ENCODE results near the gene TRPM2. TPM values are rescaled to one million over a fixed set of nuclear protein-coding genes. Genes with fewer than 3 reads are reported as not detected.

TRPM2 gene
- total and polyA plus RNA-seq, 2 of the 8 experiments (the other 6 are each of a cell fraction or from before 2014, with no cell fraction given): 0.27 to 0.28 TPM

- TF ChIP-seq SRF (IDR thresholded peaks at IDR 0.05; ENCODE audit: low read depth, low read length) (no peak), SP2 (IDR thresholded peaks at IDR 0.05; ENCODE audit: low read length) (no peak), ATF3 (IDR thresholded peaks at IDR 0.05; ENCODE audit: insufficient read depth, low read depth, low read length) (no peak), CBX5 (IDR thresholded peaks at IDR 0.05; ENCODE audit: low read depth, low read length) (no peak), ASH2L (IDR thresholded peaks at IDR 0.05; ENCODE audit: low read length) (no peak)
These were observed 24.1 kb upstream of the TRPM2 start (continued) for GRCh38 chr21:44329086-44329889.

All from H1 (cell line).